Neuronal stem cell (in vitro differentiated cells): Measurements from ENCODE around the gene PLAAT5.
A peak's percentile ranks its signal among the peaks of the same experiment; 100 is the strongest.

Experiments used
- DNase-seq: peaks from one replicate; pipeline ENCODE4 v3.0.0-alpha.2; 2013; ENCODE audit warnings: low spot score
- H2AFZ ChIP-seq: one replicate; pipeline ENCODE4 v1.6.1; 2013; ENCODE audit warnings: mild to moderate bottlenecking, low read length, inconsistent platforms
- H2AK5ac ChIP-seq: 2 replicates; pipeline ENCODE4 v1.6.1; 2013; ENCODE audit warnings: low read depth, mild to moderate bottlenecking, inconsistent platforms, low read length, moderate library complexity, mixed read lengths
- H2BK120ac ChIP-seq: 2 replicates; pipeline ENCODE4 v1.6.1; 2013; ENCODE audit warnings: low read depth, mild to moderate bottlenecking, inconsistent platforms, low read length, moderate library complexity, mixed read lengths
- H2BK12ac ChIP-seq: one replicate; pipeline ENCODE4 v1.6.1; 2013; ENCODE audit warnings: low read length, inconsistent platforms
- H2BK15ac ChIP-seq: 2 replicates; pipeline ENCODE4 v1.6.1; 2013; ENCODE audit warnings: mild to moderate bottlenecking, low read length, inconsistent platforms, mixed read lengths
- H2BK5ac ChIP-seq: one replicate; pipeline ENCODE4 v1.6.1; 2013; ENCODE audit warnings: inconsistent platforms, mild to moderate bottlenecking, low read length, moderate library complexity
- H3K14ac ChIP-seq: one replicate; pipeline ENCODE4 v1.6.1; 2013; ENCODE audit warnings: low read length, inconsistent platforms
- H3K18ac ChIP-seq: 2 replicates; pipeline ENCODE4 v1.6.1; 2013; ENCODE audit warnings: low read length, inconsistent platforms
- H3K23ac ChIP-seq: 2 replicates; pipeline ENCODE4 v1.6.1; 2013; ENCODE audit warnings: low read depth, mild to moderate bottlenecking, mixed read lengths, low read length, inconsistent platforms; ENCODE audit not compliant: poor library complexity
- H3K27ac ChIP-seq: replicated peaks from 3 replicates; pipeline ENCODE4 v1.5.1; 2013; ENCODE audit warnings: low read length, inconsistent platforms
- H3K27me3 ChIP-seq, 3 experiments: 2 replicates each; pipeline ENCODE4 v1.6.1; 2013; ENCODE audit warnings: low read length in 3 of 3, mild to moderate bottlenecking in 2 of 3, inconsistent platforms in 1 of 3, low read depth in 1 of 3, mixed read lengths in 1 of 3, moderate library complexity in 1 of 3; ENCODE audit not compliant: control insufficient read depth in 3 of 3, insufficient read depth in 3 of 3
- H3K36me3 ChIP-seq, 2 donors: replicated peaks in 1 of 2; 2 replicates each; pipeline ENCODE4 v1.6.1; 2013; ENCODE audit warnings: low read length in 2 of 2; ENCODE audit not compliant: control insufficient read depth in 2 of 2, insufficient read depth in 2 of 2
- H3K4ac ChIP-seq: 2 replicates; pipeline ENCODE4 v1.6.1; 2013; ENCODE audit warnings: inconsistent platforms, mild to moderate bottlenecking, low read length, moderate library complexity
- H3K4me1 ChIP-seq, 2 donors: 1 replicate in 1 of 2; 2 replicates in 1 of 2; pipeline ENCODE4 v1.6.1; 2013; ENCODE audit warnings: low read length in 2 of 2, low read depth in 1 of 2; ENCODE audit not compliant: control insufficient read depth in 2 of 2, insufficient read depth in 1 of 2
- H3K4me2 ChIP-seq: one replicate; pipeline ENCODE4 v1.6.1; 2013; ENCODE audit warnings: mild to moderate bottlenecking, low read length, inconsistent platforms; ENCODE audit not compliant: insufficient read depth, poor library complexity, severe bottlenecking
- H3K4me3 ChIP-seq, 2 donors: 2 replicates each; pipeline ENCODE4 v1.5.1; 2013; ENCODE audit warnings: low read length in 2 of 2, mild to moderate bottlenecking in 2 of 2, inconsistent platforms in 1 of 2, moderate library complexity in 1 of 2
- H3K79me1 ChIP-seq: one replicate; pipeline ENCODE4 v1.6.1; 2013; ENCODE audit warnings: low read depth, mild to moderate bottlenecking, inconsistent platforms, low read length, moderate library complexity
- H3K9ac ChIP-seq: one replicate; pipeline ENCODE4 v1.6.1; 2013; ENCODE audit warnings: mild to moderate bottlenecking, low read depth, low read length, inconsistent platforms; ENCODE audit not compliant: poor library complexity
- H3K9me3 ChIP-seq, 2 donors: replicated peaks in 1 of 2; 2 replicates each; pipeline versions ENCODE3 to v1.6.1; 2013; ENCODE audit warnings: low read length in 2 of 2, mild to moderate bottlenecking in 2 of 2, inconsistent platforms in 1 of 2, low read depth in 1 of 2, mixed read lengths in 1 of 2, moderate library complexity in 1 of 2; ENCODE audit not compliant: control insufficient read depth in 2 of 2, insufficient read depth in 1 of 2
- H4K8ac ChIP-seq: one replicate; pipeline ENCODE4 v1.6.1; 2013; ENCODE audit warnings: low read depth, mild to moderate bottlenecking, inconsistent platforms, low read length, moderate library complexity
- H4K91ac ChIP-seq: one replicate; pipeline ENCODE4 v1.6.1; 2013; ENCODE audit warnings: low read length, low read depth, mild to moderate bottlenecking, inconsistent platforms; ENCODE audit not compliant: poor library complexity
- WGBS, 2 donors: extraction: QIAGEN DNeasy Blood & Tissue Kit; methylation state at CpG; one replicate each; pipeline ENCODE4 v1.1.7; 2013; ENCODE audit warnings: missing lambda C conversion rate in 2 of 2, mixed read lengths in 1 of 2; ENCODE audit not compliant: insufficient read length in 2 of 2, insufficient replicate concordance in 1 of 2; ENCODE audit errors: extremely low coverage in 2 of 2; 5-methylcytosine and 5-hydroxymethylcytosine counted together

PLAAT5 gene

GRCh38 chr11:63505857-63506528, 15.0 kb upstream of the PLAAT5 start, which contains the start of gene LGALS12:
Gene LGALS12, plus strand, starts transcription at chr11:63506084. Its CDS starts 375 bp downstream, at chr11:63506459.
- H2AFZ ChIP-seq: no peak within 1 kb of the TSS
- no peaks in the 10 kb centered on the region for H3K36me3 ChIP-seq
- H3K14ac ChIP-seq: no peak within 1 kb of the TSS
- H3K27me3 ChIP-seq: peaks cover 0 to 10% (median 0%) of the 10 kb centered on the region in 3 experiments
- H2BK12ac ChIP-seq: no peak within 1 kb of the TSS
- H2BK15ac ChIP-seq: no peak within 1 kb of the TSS
- no peak within 1 kb of the TSS for H3K4ac ChIP-seq
- no peak within 1 kb of the TSS for H2BK120ac ChIP-seq
- H3K79me1 ChIP-seq: peaks cover 1% of the 10 kb centered on the region
- peak within 1 kb of the TSS; percentile 46 for H3K18ac ChIP-seq
- no peak within 1 kb of the TSS for H3K4me2 ChIP-seq
- H4K91ac ChIP-seq: no peak within 1 kb of the TSS
- H3K23ac ChIP-seq: no peak within 1 kb of the TSS
- DNase-seq: no peak
- H3K9me3 ChIP-seq: no peaks in the 10 kb centered on the region
- no peak within 1 kb of the TSS for H3K27ac ChIP-seq
- peaks cover 0 to 7% of the 10 kb centered on the region in 2 donors for H3K4me1 ChIP-seq
- H2BK5ac ChIP-seq: no peak within 1 kb of the TSS
- no peak within 1 kb of the TSS for H2AK5ac ChIP-seq
- no CpG with 5 or more reads among the region's 15 CpGs for WGBS, 2 donors
- H4K8ac ChIP-seq: no peak within 1 kb of the TSS
- H3K9ac ChIP-seq: no peak within 1 kb of the TSS
- H3K4me3 ChIP-seq: no peak within 1 kb of the TSS

GRCh38 chr11:63504933-63505586, 14.1 kb upstream of the PLAAT5 start:
- H3K9me3 ChIP-seq: no peaks in the 10 kb centered on the region
- WGBS, 2 donors: no CpG with 5 or more reads among the region's 4 CpGs
- H3K4me2 ChIP-seq: no peak overlapping the region
- no peak overlapping the region for H2BK5ac ChIP-seq
- H3K23ac ChIP-seq: no peak overlapping the region
- H3K9ac ChIP-seq: no peak overlapping the region
- H2AFZ ChIP-seq: no peak overlapping the region
- no peak overlapping the region for H3K4ac ChIP-seq
- DNase-seq: no peak
- peak overlapping the region; percentile 7 for H3K18ac ChIP-seq
- H2BK120ac ChIP-seq: no peak overlapping the region
- H3K4me3 ChIP-seq: no peak overlapping the region
- H3K14ac ChIP-seq: no peak overlapping the region
- H3K36me3 ChIP-seq: no peaks in the 10 kb centered on the region
- H4K8ac ChIP-seq: no peak overlapping the region
- no peak overlapping the region for H4K91ac ChIP-seq
- no peak overlapping the region for H2BK12ac ChIP-seq
- H3K79me1 ChIP-seq: no peaks in the 10 kb centered on the region
- no peaks in the 10 kb centered on the region for H3K4me1 ChIP-seq
- H2AK5ac ChIP-seq: no peak overlapping the region
- no peak overlapping the region for H2BK15ac ChIP-seq
- H3K27ac ChIP-seq: no peak overlapping the region
- peaks cover 0 to 4% (median 0%) of the 10 kb centered on the region in 3 experiments for H3K27me3 ChIP-seq

DNA sequence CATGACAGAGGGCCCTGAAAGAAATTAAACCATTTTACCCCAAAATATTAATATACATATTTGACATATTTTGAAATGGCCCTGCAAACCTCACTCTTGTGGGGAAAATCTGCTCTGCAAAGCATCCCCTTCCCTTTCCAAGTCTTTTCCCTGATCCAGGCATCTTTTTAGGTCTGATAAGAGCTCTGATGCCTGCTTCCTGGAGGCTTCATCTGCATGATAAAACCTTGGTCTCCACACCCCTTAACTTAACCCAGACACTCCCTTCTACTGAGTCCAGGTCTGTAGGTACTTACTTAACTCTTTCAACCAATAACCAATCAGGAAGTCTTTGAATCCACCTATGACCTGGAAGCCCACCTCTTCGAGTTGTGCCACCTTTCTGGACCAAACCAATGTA, 13.1 kb upstream of the PLAAT5 start:
- DNase-seq: no peak
- H3K27me3 ChIP-seq: no peaks in the 10 kb centered on the region
- no peak overlapping the region for H3K4me2 ChIP-seq
- no peaks in the 10 kb centered on the region for H3K79me1 ChIP-seq
- H3K36me3 ChIP-seq: no peaks in the 10 kb centered on the region
- no peak overlapping the region for H2AFZ ChIP-seq
- no peak overlapping the region for H4K8ac ChIP-seq
- no peak overlapping the region for H2BK12ac ChIP-seq
- H3K4me3 ChIP-seq: no peak overlapping the region
- no peak overlapping the region for H2BK15ac ChIP-seq
- no peak overlapping the region for H2BK120ac ChIP-seq
- H3K4ac ChIP-seq: no peak overlapping the region
- no peak overlapping the region for H3K23ac ChIP-seq
- H3K9me3 ChIP-seq: no peaks in the 10 kb centered on the region
- H3K27ac ChIP-seq: no peak overlapping the region
- no peak overlapping the region for H3K14ac ChIP-seq
- H3K4me1 ChIP-seq: no peaks in the 10 kb centered on the region
- no peak overlapping the region for H2AK5ac ChIP-seq
- H2BK5ac ChIP-seq: no peak overlapping the region
- WGBS, 2 donors: no CpG with 5 or more reads among the region's 1 CpG
- no peak overlapping the region for H3K9ac ChIP-seq
- no peak overlapping the region for H3K18ac ChIP-seq
- H4K91ac ChIP-seq: no peak overlapping the region

GRCh38 chr11:63503492-63503891, 12.5 kb upstream of the PLAAT5 start:
- Histone ChIP-seq H2BK5ac (no peak overlapping the region), H3K23ac (no peak overlapping the region), H2AFZ (no peak overlapping the region), H4K8ac (no peak overlapping the region), H3K27me3 (no peaks in the 10 kb centered on the region), H3K27ac (no peak overlapping the region), H3K4me2 (no peak overlapping the region), H3K79me1 (no peaks in the 10 kb centered on the region), H3K4me3 (no peak overlapping the region), H3K18ac (no peak overlapping the region), H3K36me3 (no peaks in the 10 kb centered on the region), H2AK5ac (no peak overlapping the region), H2BK120ac (no peak overlapping the region), H3K14ac (no peak overlapping the region), H3K4ac (no peak overlapping the region), H2BK12ac (no peak overlapping the region), H2BK15ac (no peak overlapping the region), H3K9me3 (no peaks in the 10 kb centered on the region), H4K91ac (no peak overlapping the region), H3K9ac (no peak overlapping the region), H3K4me1 (no peaks in the 10 kb centered on the region)
- WGBS, 2 donors: no CpG with 5 or more reads among the region's 6 CpGs
- no peak for DNase-seq
